Parathyroid adenoma (tissue), 2 donors: ENCODE measurements around the gene TMEM255B.
"Not testable (repeated sequence)": the region's sequence is repeated elsewhere in the genome, so short reads cannot be mapped to it uniquely, and the experiment has no call there.

Source experiments
- H2AFZ ChIP-seq: fragments of 300-600 bp; sonication (generic); one replicate; pipeline ENCODE4 v1.7.0; 2017; ENCODE audit warnings: antibody characterized with exemption, mild to moderate bottlenecking
- H3K27ac ChIP-seq: fragments of 300-600 bp; sonication (generic); one replicate; pipeline ENCODE4 v1.7.0; 2017
- H3K27me3 ChIP-seq: fragments of 300-600 bp; sonication (generic); one replicate; pipeline ENCODE4 v1.7.0; 2017; ENCODE audit warnings: low read length; ENCODE audit not compliant: control insufficient read depth, insufficient read depth
- H3K36me3 ChIP-seq: fragments of 300-600 bp; sonication (generic); one replicate; pipeline ENCODE4 v1.7.0; 2017; ENCODE audit warnings: low read length; ENCODE audit not compliant: control insufficient read depth, insufficient read depth
- H3K4me1 ChIP-seq: fragments of 300-600 bp; sonication (generic); one replicate; pipeline ENCODE4 v1.7.0; 2017; ENCODE audit warnings: control low read depth
- H3K4me2 ChIP-seq: fragments of 300-600 bp; sonication (generic); one replicate; pipeline ENCODE4 v1.7.0; 2017; ENCODE audit warnings: low read length
- H3K4me3 ChIP-seq: fragments of 300-600 bp; sonication (generic); one replicate; pipeline ENCODE4 v1.7.0; 2017; ENCODE audit warnings: low read depth, low read length
- H3K79me2 ChIP-seq: fragments of 300-600 bp; sonication (generic); one replicate; pipeline ENCODE4 v1.7.0; 2017; ENCODE audit warnings: control low read depth
- H3K9ac ChIP-seq: fragments of 300-600 bp; sonication (generic); one replicate; pipeline ENCODE4 v1.7.0; 2017; ENCODE audit warnings: mild to moderate bottlenecking
- H3K9me3 ChIP-seq: fragments of 300-600 bp; sonication (generic); one replicate; pipeline ENCODE4 v1.7.0; 2017; ENCODE audit warnings: low read length; ENCODE audit not compliant: control insufficient read depth
- CTCF ChIP-seq: fragments of 300-600 bp; sonication (generic); IDR thresholded peaks from one replicate; pipeline ENCODE4 v1.7.0; 2017; ENCODE audit warnings: antibody characterized with exemption, mild to moderate bottlenecking
- donor health status: primary hyperparathyroidism.

TMEM255B gene

GRCh38 chr13:113823771-113824170 lies 64.7 kb downstream of the TMEM255B start:
- no peak overlapping the region for H3K4me2 ChIP-seq
- no peak for TF ChIP-seq CTCF
- H3K9ac ChIP-seq = no peak overlapping the region
- no peaks in the 10 kb centered on the region for H3K27me3 ChIP-seq
- no peaks in the 10 kb centered on the region for H3K36me3 ChIP-seq
- no peaks in the 10 kb centered on the region for H3K4me1 ChIP-seq
- no peak overlapping the region for H2AFZ ChIP-seq
- no peak overlapping the region for H3K27ac ChIP-seq
- no peaks in the 10 kb centered on the region for H3K9me3 ChIP-seq
- no peak overlapping the region for H3K4me3 ChIP-seq
- H3K79me2 ChIP-seq = no peaks in the 10 kb centered on the region

- Histone ChIP-seq H3K79me2 (no peaks in the 10 kb centered on the region), H3K27ac (no peak overlapping the region), H3K4me3 (no peak overlapping the region), H3K27me3 (no peaks in the 10 kb centered on the region), H3K9me3 (no peaks in the 10 kb centered on the region), H3K36me3 (no peaks in the 10 kb centered on the region), H3K4me1 (no peaks in the 10 kb centered on the region), H3K4me2 (no peak overlapping the region), H3K9ac (no peak overlapping the region), H2AFZ (no peak overlapping the region)
- TF ChIP-seq CTCF = no peak
These were observed 66.8 kb downstream of the TMEM255B start for GRCh38 chr13:113825841-113826240.

- H3K4me1 ChIP-seq, H3K79me2 ChIP-seq, H3K27me3 ChIP-seq, H3K27ac ChIP-seq, H3K4me3 ChIP-seq, H3K9me3 ChIP-seq, H3K9ac ChIP-seq, H2AFZ ChIP-seq, H3K36me3 ChIP-seq, H3K4me2 ChIP-seq: not testable (repeated sequence)
These were observed 67.4 kb downstream of the TMEM255B start for GRCh38 chr13:113826446-113826845.

- H3K9me3 ChIP-seq = no peaks in the 10 kb centered on the region
- H3K27me3 ChIP-seq = no peaks in the 10 kb centered on the region
- no peak overlapping the region for H3K9ac ChIP-seq
- no peaks in the 10 kb centered on the region for H3K36me3 ChIP-seq
- H3K4me2 ChIP-seq = no peak overlapping the region
- no peaks in the 10 kb centered on the region for H3K79me2 ChIP-seq
- TF ChIP-seq CTCF = no peak
- no peak overlapping the region for H2AFZ ChIP-seq
- no peak overlapping the region for H3K27ac ChIP-seq
- H3K4me3 ChIP-seq = no peak overlapping the region
- no peaks in the 10 kb centered on the region for H3K4me1 ChIP-seq
These were observed 68.0 kb downstream of the TMEM255B start for GRCh38 chr13:113827021-113827420.

GRCh38 chr13:113828282-113828825 lies 69.3 kb downstream of the TMEM255B start:
- no peak overlapping the region for H3K27ac ChIP-seq
- H3K9me3 ChIP-seq = no peaks in the 10 kb centered on the region
- H3K36me3 ChIP-seq = no peaks in the 10 kb centered on the region
- H3K4me2 ChIP-seq = no peak overlapping the region
- no peak for TF ChIP-seq CTCF
- no peaks in the 10 kb centered on the region for H3K79me2 ChIP-seq
- H3K4me3 ChIP-seq = no peak overlapping the region
- H3K27me3 ChIP-seq = no peaks in the 10 kb centered on the region
- no peaks in the 10 kb centered on the region for H3K4me1 ChIP-seq
- no peak overlapping the region for H3K9ac ChIP-seq
- no peak overlapping the region for H2AFZ ChIP-seq

- H3K79me2 ChIP-seq, H3K4me3 ChIP-seq, H3K4me2 ChIP-seq, H3K27me3 ChIP-seq, H3K9ac ChIP-seq, H3K4me1 ChIP-seq, H3K9me3 ChIP-seq, H3K27ac ChIP-seq, H2AFZ ChIP-seq, H3K36me3 ChIP-seq: not testable (repeated sequence)
These were observed 71.5 kb downstream of the TMEM255B start for GRCh38 chr13:113830426-113830950.
